Adipose tissue (tissue), 3 donors: Measurements from ENCODE around the gene BRIP1. TPM values are rescaled to one million over a fixed set of nuclear protein-coding genes. Genes with fewer than 3 reads are reported as not detected.
"Not testable (repeated sequence)": the region's sequence is repeated elsewhere in the genome, so short reads cannot be mapped to it uniquely, and the experiment has no call there.

Experiments used
- H3K27ac ChIP-seq: one replicate; pipeline ENCODE4 v1.5.1; 2013; ENCODE audit warnings: low read depth, low read length
- WGBS, 3 donors: extraction: QIAGEN DNeasy Blood & Tissue Kit; methylation state at CpG; one replicate each; pipeline ENCODE4 v1.1.7; 2013; 5-methylcytosine and 5-hydroxymethylcytosine counted together
- polyA plus RNA-seq, 3 donors: library from polyadenylated mRNA; stranded (reverse); fragments of 200-250 nt; gene quantifications; one replicate each; pipeline ENCODE4 v1.2.3, GENCODE V29; 2013
- donor health status: healthy with polysubstance abuse.
- donor health status: Bipolar disorder and iron deficiency.
- donor health status: healthy.

The BRIP1 gene
- polyA plus RNA-seq, 3 donors = 0.11 to 0.25 (median 0.15) TPM

DNA sequence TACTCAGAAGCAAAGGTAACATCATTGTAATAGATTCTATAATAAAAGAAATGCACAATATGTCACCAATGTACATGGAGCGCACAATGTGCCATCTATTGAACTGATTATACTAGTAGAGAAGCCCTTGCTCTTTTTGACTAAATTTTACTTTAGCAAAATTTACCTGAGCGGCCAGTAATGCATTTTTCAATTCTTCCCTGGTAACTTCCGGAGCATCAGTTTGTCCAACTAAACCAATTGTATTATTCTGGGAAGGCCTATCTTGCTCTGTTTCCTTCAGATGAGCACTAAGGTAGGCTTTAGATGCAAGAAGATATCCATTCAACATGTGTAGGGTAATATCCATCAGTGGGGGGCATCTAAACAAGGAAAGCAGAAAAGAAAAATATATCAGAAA, 8.8 kb upstream of the BRIP1 start:
- WGBS, 3 donors = 97 to 98% (median 98%) methylated on average over 3 of the region's 3 CpGs
- no peak overlapping the region for H3K27ac ChIP-seq

DNA sequence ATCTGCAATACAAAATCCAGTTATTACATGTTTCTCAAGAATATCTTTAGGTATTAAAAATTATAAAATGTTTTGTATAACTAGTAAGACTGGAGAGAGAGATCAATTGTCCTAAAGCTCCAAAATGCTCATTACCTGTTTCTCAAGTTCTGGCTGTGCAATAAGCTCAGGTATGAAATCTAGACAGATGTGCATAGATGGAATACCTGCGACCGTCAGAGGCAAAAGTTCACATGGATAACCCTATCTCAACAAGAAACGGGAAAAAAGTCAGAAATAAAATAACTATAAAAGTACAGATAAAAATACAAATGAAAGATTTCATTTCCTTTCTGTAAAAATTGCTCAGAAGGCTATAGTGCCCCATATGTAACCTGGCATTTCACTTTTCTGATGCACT, 5.8 kb upstream of the BRIP1 start:
- WGBS, 3 donors = 88 to 94% (median 93%) methylated on average over 3 of the region's 3 CpGs
- no peak overlapping the region for H3K27ac ChIP-seq

DNA sequence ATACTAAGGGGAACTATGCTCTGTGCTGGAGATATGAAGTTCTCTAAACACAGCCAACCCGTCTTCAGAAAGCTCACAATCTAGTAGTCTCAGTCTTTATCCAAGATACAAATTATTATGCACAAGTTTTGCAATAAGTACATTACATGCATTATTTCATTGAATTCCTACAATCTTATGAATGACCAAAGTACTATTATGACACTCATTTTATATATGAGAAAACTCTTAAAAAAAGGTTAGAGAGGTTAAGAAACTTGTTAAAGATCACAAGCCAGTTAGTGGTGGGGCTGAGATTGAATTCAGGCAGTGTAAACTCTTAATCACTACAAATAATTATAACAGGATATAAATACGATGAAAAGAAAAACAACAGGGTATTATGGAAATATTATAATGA, 4.7 kb upstream of the BRIP1 start:
- H3K27ac ChIP-seq = no peak overlapping the region
- 89 to 93% (median 91%) methylated on average over 2 of the region's 2 CpGs for WGBS, 3 donors

DNA sequence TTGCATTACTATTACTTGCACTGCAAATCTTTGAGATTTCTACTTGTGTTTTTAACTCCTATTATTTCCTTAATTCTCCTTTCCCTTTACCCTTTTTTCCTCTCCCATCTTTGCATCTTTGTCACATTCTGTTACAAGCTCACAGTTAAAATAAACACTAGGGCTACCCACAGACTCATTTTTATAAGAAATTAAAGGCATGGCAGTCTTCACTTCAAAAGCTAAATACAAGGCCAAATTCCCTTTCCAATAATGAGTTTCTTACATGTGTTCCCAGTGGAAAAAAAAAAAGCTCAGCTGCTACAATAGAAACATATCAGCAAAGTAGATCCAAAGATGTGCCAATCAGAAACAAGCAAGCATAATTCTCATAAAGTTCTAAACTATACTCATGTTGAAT, 3.7 kb upstream of the BRIP1 start:
- no peak overlapping the region for H3K27ac ChIP-seq

DNA sequence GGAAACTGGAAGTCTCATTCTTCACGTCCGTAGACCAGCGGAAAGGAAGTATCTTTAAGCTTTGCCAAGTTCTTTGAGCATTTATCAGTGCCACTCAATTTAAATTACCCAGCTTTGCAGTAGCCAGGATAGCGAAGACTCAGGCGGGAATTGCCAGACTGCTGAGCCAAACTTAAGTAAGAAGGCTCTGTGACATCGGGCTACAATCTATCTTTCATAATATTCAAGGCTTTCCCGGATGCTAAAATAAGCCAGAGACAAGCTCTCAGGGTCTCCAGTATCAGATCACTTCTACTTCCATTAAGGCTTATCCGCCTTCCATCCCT, 436 bp upstream of the BRIP1 start:
- WGBS, 3 donors = 1 to 6% (median 2%) methylated on average over 8 of the region's 8 CpGs
- H3K27ac ChIP-seq = no peak overlapping the region

DNA sequence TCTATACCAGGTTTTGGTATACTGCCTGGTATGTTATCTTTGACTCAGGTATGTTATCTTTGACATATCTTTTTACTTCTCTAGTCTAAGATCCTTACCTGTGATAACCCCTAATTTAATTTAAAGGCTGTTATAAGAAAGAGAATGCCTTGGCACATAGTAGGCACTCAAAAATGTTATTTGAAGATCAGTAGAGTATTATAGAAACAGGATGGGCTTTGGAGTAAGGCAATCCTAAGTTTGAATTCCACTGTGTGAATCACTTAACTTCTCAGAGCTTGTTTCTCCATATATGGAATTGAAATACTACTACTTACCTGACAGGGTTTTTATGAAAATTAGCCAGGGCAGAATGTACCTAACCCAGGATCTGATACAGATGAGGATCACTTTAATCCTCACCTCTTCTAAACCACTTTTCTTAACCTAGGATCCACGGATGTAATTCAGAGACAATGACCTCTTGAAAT, 1.2 kb downstream of the BRIP1 start:
- 31 to 43% (median 36%) methylated on average over 1 of the region's 1 CpG for WGBS, 3 donors

DNA sequence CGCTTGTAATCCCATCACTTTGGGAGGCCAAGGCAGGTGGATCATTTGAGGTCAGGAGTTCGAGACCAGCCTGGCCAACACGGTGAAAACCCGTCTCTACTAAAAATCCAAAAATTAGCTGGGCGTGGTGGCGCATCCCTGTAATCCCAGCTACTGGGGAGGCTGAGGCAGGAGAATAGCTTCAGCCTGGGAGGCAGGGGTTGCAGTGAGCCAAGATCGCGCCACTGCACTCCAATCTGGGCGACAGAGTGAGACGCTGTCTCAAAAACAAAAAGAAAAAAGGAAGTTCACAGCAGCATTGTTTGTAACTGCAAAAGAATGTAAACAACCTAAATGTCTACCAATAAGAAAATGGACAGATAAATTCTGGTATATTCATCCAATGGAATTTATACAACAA, 2.9 kb downstream of the BRIP1 start:
- H3K27ac ChIP-seq = not testable (repeated sequence)
- WGBS, 3 donors = 93 to 98% (median 93%) methylated on average over 10 of the region's 10 CpGs

More for the DNA sequence above, 1.2 kb downstream of the BRIP1 start:
- no peak overlapping the region for H3K27ac ChIP-seq

DNA sequence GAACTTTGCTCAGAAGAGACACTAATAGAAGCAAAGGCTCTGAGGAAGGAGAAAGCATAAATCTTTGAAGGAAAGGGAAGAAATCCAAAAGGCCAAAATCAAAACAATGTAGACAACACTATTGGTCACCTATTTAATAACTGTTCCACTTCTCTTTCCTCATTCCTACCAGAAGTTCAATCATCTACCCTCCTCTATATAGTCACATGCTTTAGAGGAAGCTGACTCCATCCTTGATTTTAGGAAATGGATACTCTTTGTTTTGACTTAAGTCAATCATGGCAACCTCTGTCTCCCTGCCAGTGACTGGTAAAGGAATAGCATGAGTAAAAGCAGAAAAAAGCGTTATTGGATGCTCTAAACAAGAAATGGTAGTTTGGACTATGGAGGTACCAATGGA, 7.3 kb downstream of the BRIP1 start:
- WGBS, 3 donors = 87 to 97% (median 97%) methylated on average over 1 of the region's 1 CpG

GRCh38 chr17:61852857-61853256, 10.5 kb downstream of the BRIP1 start:
- WGBS, 3 donors = 94 to 98% (median 96%) methylated on average over 2 of the region's 2 CpGs
- H3K27ac ChIP-seq = no peak overlapping the region

More for the DNA sequence above, 7.3 kb downstream of the BRIP1 start:
- no peak overlapping the region for H3K27ac ChIP-seq

DNA sequence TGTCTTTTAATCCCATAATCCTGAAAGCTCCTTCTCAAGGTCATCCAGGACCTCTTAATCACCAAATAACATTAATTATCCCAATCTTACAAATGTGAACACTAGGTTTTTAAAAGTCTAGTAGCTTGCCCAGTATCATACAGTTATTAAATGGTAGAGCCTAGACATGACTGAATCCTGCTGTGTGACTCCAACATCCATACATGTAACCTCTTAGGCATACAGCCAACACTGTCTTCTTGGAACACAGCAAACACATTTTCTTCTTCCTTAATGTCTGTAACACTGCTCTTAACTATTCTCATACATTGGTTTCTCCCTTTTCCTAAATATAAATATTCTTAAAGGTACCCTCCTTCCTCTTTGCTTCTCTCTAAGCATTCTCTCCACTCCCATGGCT, 13.7 kb downstream of the BRIP1 start:
- H3K27ac ChIP-seq = no peak overlapping the region

- WGBS, 3 donors = 59 to 92% (median 91%) methylated on average over 2 of the region's 2 CpGs
- no peak overlapping the region for H3K27ac ChIP-seq
Measured at GRCh38 chr17:61848896-61849295, 14.4 kb downstream of the BRIP1 start.

GRCh38 chr17:61848247-61848646, 15.1 kb downstream of the BRIP1 start:
- WGBS, 3 donors = 89 to 94% (median 94%) methylated on average over 2 of the region's 2 CpGs
- no peak overlapping the region for H3K27ac ChIP-seq

DNA sequence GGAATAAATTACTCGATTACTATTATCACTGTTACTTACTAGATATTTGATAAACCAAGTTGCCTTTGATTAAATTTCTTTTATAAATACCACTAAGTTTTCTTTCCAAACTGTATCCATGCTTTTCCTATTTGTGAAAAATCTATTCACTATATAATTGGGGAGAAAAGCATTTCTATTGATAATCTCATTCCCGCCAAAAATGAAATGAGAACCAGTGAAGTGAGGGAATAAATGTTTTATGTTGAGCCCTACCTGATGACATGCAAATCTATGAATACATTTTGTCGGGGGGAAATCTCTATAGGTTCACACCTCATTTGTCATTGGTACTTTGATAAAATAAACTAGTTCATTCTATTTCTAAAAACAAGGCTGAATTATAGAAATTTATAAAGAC, 15.7 kb downstream of the BRIP1 start:
- 95 to 99% (median 98%) methylated on average over 3 of the region's 3 CpGs for WGBS, 3 donors
- H3K27ac ChIP-seq = no peak overlapping the region

GRCh38 chr17:61846761-61847375, 16.5 kb downstream of the BRIP1 start:
- 94 to 95% (median 95%) methylated on average over 3 of the region's 3 CpGs for WGBS, 3 donors
- H3K27ac ChIP-seq = no peak overlapping the region

DNA sequence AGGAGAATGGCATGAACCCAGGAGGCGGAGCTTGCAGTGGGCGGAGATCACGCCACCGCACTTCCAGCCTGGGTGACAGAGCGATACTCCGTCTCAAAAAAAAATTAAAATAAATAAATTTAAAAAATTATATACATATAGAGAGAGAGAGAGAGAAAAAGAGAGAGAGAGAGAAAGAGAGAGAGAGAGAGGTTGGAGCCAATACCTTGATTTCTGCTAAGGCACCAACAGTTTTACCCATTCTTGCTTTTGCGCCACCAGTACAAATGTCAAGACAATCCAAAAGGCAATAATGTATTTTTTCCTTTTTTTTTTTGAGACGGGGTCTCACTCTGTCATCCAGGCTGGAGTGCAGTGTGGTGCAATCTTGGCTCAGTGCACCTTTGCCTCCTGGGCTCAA, 17.2 kb downstream of the BRIP1 start:
- H3K27ac ChIP-seq = no peak overlapping the region
- 97 to 100% (median 98%) methylated on average over 8 of the region's 8 CpGs for WGBS, 3 donors

- H3K27ac ChIP-seq = no peak overlapping the region
- 88 to 96% (median 93%) methylated on average over 1 of the region's 1 CpG for WGBS, 3 donors
Measured at GRCh38 chr17:61843435-61843834, 19.9 kb downstream of the BRIP1 start.

DNA sequence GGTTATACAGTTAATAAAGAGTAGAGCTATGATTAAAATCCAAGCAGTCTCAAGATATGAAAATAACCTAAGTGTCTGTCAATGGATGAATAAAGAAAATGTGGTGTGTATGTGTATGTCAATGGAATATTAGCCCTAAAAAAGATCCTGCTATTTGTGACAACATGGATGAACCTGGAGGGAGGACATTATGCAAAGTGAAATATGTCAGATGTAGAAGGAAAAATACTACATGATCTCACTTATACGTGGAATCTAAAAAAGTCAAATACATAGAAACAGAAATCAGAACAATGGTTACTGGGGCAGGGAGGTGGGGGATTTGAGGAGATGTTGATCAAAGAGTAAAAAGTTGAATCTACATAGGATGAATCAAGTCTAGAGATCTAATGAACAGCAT, 20.4 kb downstream of the BRIP1 start:
- 94 to 100% (median 98%) methylated on average over 1 of the region's 1 CpG for WGBS, 3 donors
- no peak overlapping the region for H3K27ac ChIP-seq

GRCh38 chr17:61839300-61839786, 24.0 kb downstream of the BRIP1 start:
- WGBS, 3 donors = 90 to 99% (median 95%) methylated on average over 1 of the region's 1 CpG
- no peak overlapping the region for H3K27ac ChIP-seq

DNA sequence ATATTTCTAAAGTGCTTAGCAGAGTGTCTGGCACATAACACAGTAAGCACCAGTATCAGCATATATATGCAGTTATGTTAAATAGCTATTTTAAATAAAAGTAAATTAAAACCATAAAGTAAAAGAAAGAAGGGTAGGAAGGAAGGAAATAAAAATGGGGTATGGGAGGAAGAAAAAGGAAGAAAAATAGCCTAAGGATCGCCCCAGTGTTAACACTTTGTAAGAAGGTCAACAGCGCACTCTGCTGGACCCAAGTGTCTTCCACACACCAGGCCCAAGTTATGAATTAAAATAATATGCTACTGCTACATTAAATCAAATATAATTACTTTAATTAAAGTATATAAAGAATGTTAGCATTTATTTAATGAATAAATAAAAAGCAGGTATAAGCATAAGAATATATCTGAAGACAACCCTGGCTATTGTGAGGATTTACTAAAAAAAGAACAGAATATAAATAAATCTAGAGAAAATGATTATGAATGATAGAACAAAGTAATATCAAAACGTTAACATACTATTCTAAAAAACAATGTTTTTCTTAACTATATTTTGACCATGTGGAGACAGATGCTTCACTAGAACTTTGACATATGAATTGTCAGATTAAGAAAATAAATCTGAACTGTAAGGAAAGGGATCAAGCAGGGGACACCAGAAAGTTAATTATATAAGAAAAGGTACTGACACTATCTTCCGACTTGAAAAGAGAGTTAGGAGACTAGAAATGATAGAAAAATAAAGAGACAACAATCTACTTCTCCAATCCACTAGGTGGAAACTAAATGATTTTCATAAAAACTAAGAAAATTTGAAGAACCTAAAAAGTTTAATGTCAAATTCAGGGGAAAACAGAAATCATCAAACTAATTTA, 25.9 kb downstream of the BRIP1 start:
- no peak overlapping the region for H3K27ac ChIP-seq
- 42 to 56% (median 54%) methylated on average over 4 of the region's 4 CpGs for WGBS, 3 donors
